Central memory CD8-positive, alpha-beta T cell (primary cell): Measurements from ENCODE around the gene FN3K.

ENCODE experiments used
- ATAC-seq: fragments of 150-1000 bp; cut with Tn5 transposase; replicated peaks from 2 replicates; pipeline ENCODE4 v1.10.0; 2022; ENCODE audit warnings: mild to moderate bottlenecking, moderate FRiP score, moderate number of reproducible peaks; ENCODE audit not compliant: poor library complexity, severe bottlenecking; ENCODE audit errors: extremely low read depth
- DNase-seq, 2 donors: peaks; one replicate each; pipeline ENCODE4 v3.0.0; 2021; ENCODE audit warnings: low spot score in 2 of 2
- H3K27ac Mint-ChIP-seq: one replicate; pipeline ENCODE4 v1.8.0; 2022; ENCODE audit warnings: low read depth, mild to moderate bottlenecking, moderate library complexity, mixed read lengths
- H3K27me3 Mint-ChIP-seq: one replicate; pipeline ENCODE4 v1.8.0; 2022; ENCODE audit warnings: mixed read lengths
- H3K36me3 Mint-ChIP-seq: one replicate; pipeline ENCODE4 v1.8.0; 2022; ENCODE audit warnings: mild to moderate bottlenecking, moderate library complexity, mixed read lengths; ENCODE audit not compliant: insufficient read depth
- H3K4me1 Mint-ChIP-seq: one replicate; pipeline ENCODE4 v1.8.0; 2022; ENCODE audit warnings: mixed read lengths
- H3K4me3 Mint-ChIP-seq: one replicate; pipeline ENCODE4 v1.8.0; 2022; ENCODE audit warnings: mild to moderate bottlenecking, moderate library complexity, mixed read lengths
- H3K9me3 Mint-ChIP-seq: one replicate; pipeline ENCODE4 v1.8.0; 2022; ENCODE audit warnings: mixed read lengths

Gene FN3K

GRCh38 chr17:82734987-82735866 is at the start of gene FN3K:
Gene FN3K (plus strand): TSS chr17:82735615. CDS start chr17:82735637, 22 bp downstream.
- peak within 1 kb of the TSS; percentile 67 for H3K4me3 Mint-ChIP-seq
- no peaks in the 10 kb centered on the region for H3K27me3 Mint-ChIP-seq
- H3K9me3 Mint-ChIP-seq, result peaks cover 8% of the 10 kb centered on the region
- peaks cover 5% of the 10 kb centered on the region for H3K36me3 Mint-ChIP-seq
- H3K4me1 Mint-ChIP-seq, result no peaks in the 10 kb centered on the region
- DNase-seq (no peak), ATAC-seq (peak; percentile 43)
- peak within 1 kb of the TSS; percentile 13 for H3K27ac Mint-ChIP-seq

- H3K4me3 Mint-ChIP-seq, result no peak overlapping the region
- H3K36me3 Mint-ChIP-seq, result peaks cover 3% of the 10 kb centered on the region
- no peak overlapping the region for H3K27ac Mint-ChIP-seq
- peaks cover 5% of the 10 kb centered on the region for H3K4me1 Mint-ChIP-seq
- H3K9me3 Mint-ChIP-seq, result no peaks in the 10 kb centered on the region
- ATAC-seq (no peak), DNase-seq (no peak)
- H3K27me3 Mint-ChIP-seq, result no peaks in the 10 kb centered on the region
Observed at GRCh38 chr17:82686366-82687324, 48.8 kb upstream of the FN3K start.

GRCh38 chr17:82687375-82687861 is 48.0 kb upstream of the FN3K start:
- Mint-ChIP-seq H3K36me3 (peaks cover 3% of the 10 kb centered on the region), H3K27me3 (no peaks in the 10 kb centered on the region), H3K4me3 (no peak overlapping the region), H3K27ac (no peak overlapping the region), H3K4me1 (peaks cover 5% of the 10 kb centered on the region), H3K9me3 (no peaks in the 10 kb centered on the region)
- ATAC-seq (no peak), DNase-seq (no peak)

- Mint-ChIP-seq H3K27ac (no peak overlapping the region), H3K36me3 (peaks cover 3% of the 10 kb centered on the region), H3K27me3 (no peaks in the 10 kb centered on the region), H3K4me1 (peaks cover 5% of the 10 kb centered on the region), H3K4me3 (no peak overlapping the region), H3K9me3 (no peaks in the 10 kb centered on the region)
- no peak for ATAC-seq
- DNase-seq, result no peak
Observed at GRCh38 chr17:82687871-82688270, 47.5 kb upstream of the FN3K start.

GRCh38 chr17:82689077-82689476 is 46.3 kb upstream of the FN3K start:
- H3K4me1 Mint-ChIP-seq, result peaks cover 5% of the 10 kb centered on the region
- no peaks in the 10 kb centered on the region for H3K9me3 Mint-ChIP-seq
- no peaks in the 10 kb centered on the region for H3K27me3 Mint-ChIP-seq
- no peak for DNase-seq
- no peak overlapping the region for H3K4me3 Mint-ChIP-seq
- no peak for ATAC-seq
- H3K36me3 Mint-ChIP-seq, result peaks cover 3% of the 10 kb centered on the region
- no peak overlapping the region for H3K27ac Mint-ChIP-seq

GRCh38 chr17:82690786-82691489 is 44.5 kb upstream of the FN3K start:
- Mint-ChIP-seq H3K4me1 (peaks cover 5% of the 10 kb centered on the region), H3K36me3 (peaks cover 3% of the 10 kb centered on the region), H3K9me3 (peaks cover 6% of the 10 kb centered on the region), H3K27ac (no peak overlapping the region), H3K4me3 (no peak overlapping the region), H3K27me3 (no peaks in the 10 kb centered on the region)
- no peak for DNase-seq
- ATAC-seq, result no peak

- Mint-ChIP-seq H3K4me3 (no peak overlapping the region), H3K36me3 (peaks cover under 1% of the 10 kb centered on the region), H3K27ac (no peak overlapping the region), H3K4me1 (peaks cover 5% of the 10 kb centered on the region), H3K9me3 (peaks cover 6% of the 10 kb centered on the region), H3K27me3 (no peaks in the 10 kb centered on the region)
- DNase-seq, result no peak
- ATAC-seq, result no peak
Observed at GRCh38 chr17:82691714-82692113, 43.7 kb upstream of the FN3K start.

GRCh38 chr17:82692268-82692667 is 43.1 kb upstream of the FN3K start:
- no peak for DNase-seq
- Mint-ChIP-seq H3K4me3 (no peak overlapping the region), H3K36me3 (peaks cover under 1% of the 10 kb centered on the region), H3K4me1 (peaks cover 11% of the 10 kb centered on the region), H3K27me3 (no peaks in the 10 kb centered on the region), H3K27ac (no peak overlapping the region), H3K9me3 (peaks cover 6% of the 10 kb centered on the region)
- no peak for ATAC-seq

GRCh38 chr17:82693168-82693867 is 42.1 kb upstream of the FN3K start:
- Mint-ChIP-seq H3K27ac (no peak overlapping the region), H3K27me3 (no peaks in the 10 kb centered on the region), H3K36me3 (peaks cover 2% of the 10 kb centered on the region), H3K9me3 (peaks cover 6% of the 10 kb centered on the region), H3K4me3 (no peak overlapping the region), H3K4me1 (peaks cover 13% of the 10 kb centered on the region)
- no peak for ATAC-seq
- no peak for DNase-seq

- Mint-ChIP-seq H3K4me1 (peaks cover 18% of the 10 kb centered on the region), H3K27ac (no peak overlapping the region), H3K9me3 (peaks cover 6% of the 10 kb centered on the region), H3K4me3 (no peak overlapping the region), H3K36me3 (peaks cover 2% of the 10 kb centered on the region), H3K27me3 (no peaks in the 10 kb centered on the region)
- DNase-seq (no peak), ATAC-seq (no peak)
Observed at GRCh38 chr17:82694647-82695046, 40.8 kb upstream of the FN3K start.

- Mint-ChIP-seq H3K36me3 (peaks cover 2% of the 10 kb centered on the region), H3K27me3 (no peaks in the 10 kb centered on the region), H3K4me1 (peaks cover 14% of the 10 kb centered on the region), H3K27ac (no peak overlapping the region), H3K4me3 (no peak overlapping the region), H3K9me3 (peaks cover 6% of the 10 kb centered on the region)
- DNase-seq (no peak), ATAC-seq (no peak)
Observed at GRCh38 chr17:82696259-82696658, 39.2 kb upstream of the FN3K start.
